K562 (cell line): ENCODE results near the gene YIPF4. TPM values are rescaled to one million over a fixed set of nuclear protein-coding genes. Genes with fewer than 3 reads are reported as not detected.

Experiments used
- GTF2A2 ChIP-seq: IDR thresholded peaks from 2 replicates; pipeline ENCODE4 v1.6.1; 2016; ENCODE audit warnings: mild to moderate bottlenecking, missing genetic modification characterization, missing compliant biosample characterization
- GTF3C2 ChIP-seq: IDR thresholded peaks from 3 replicates; pipeline ENCODE4 v1.6.1; 2011; ENCODE audit warnings: borderline replicate concordance, mild to moderate bottlenecking, moderate library complexity; ENCODE audit not compliant: insufficient read length; ENCODE audit errors: extremely low read depth
- HDAC6 ChIP-seq: IDR thresholded peaks from 2 replicates; pipeline ENCODE4 v1.6.1; 2012; ENCODE audit warnings: low read depth, mild to moderate bottlenecking, control low read depth, inconsistent platforms, low read length, moderate library complexity
- IRF2 ChIP-seq: sonication (generic); formaldehyde crosslinking; IDR thresholded peaks from 2 replicates; pipeline ENCODE4 v1.8.1; 2022; ENCODE audit warnings: mild to moderate bottlenecking, missing genetic modification reagents
- KAT2B ChIP-seq: IDR thresholded peaks from one replicate; pipeline ENCODE4 v1.6.1; 2012; ENCODE audit warnings: low read depth, mild to moderate bottlenecking, control low read depth, inconsistent platforms, low read length, moderate library complexity
- MGA ChIP-seq: fragments of 450-650 bp; IDR thresholded peaks from 2 replicates; pipeline ENCODE4 v1.6.1; 2016; ENCODE audit warnings: mild to moderate bottlenecking, moderate library complexity
- MIER1 ChIP-seq: fragments of 450-650 bp; IDR thresholded peaks from 2 replicates; pipeline ENCODE4 v1.6.1; 2016; ENCODE audit warnings: antibody characterized with exemption, mild to moderate bottlenecking, low read depth
- NCOA2 ChIP-seq, 2 experiments: fragments of 450-650 bp; IDR thresholded peaks; 2 replicates each; pipeline ENCODE4 v1.6.1; 2018; ENCODE audit warnings: mild to moderate bottlenecking in 2 of 2, moderate library complexity in 1 of 2; ENCODE audit not compliant: partially characterized antibody in 2 of 2
- RB1 ChIP-seq: fragments of 450-650 bp; IDR thresholded peaks from 2 replicates; pipeline ENCODE4 v1.6.1; 2017; ENCODE audit warnings: low read depth, mild to moderate bottlenecking
- SIX5 ChIP-seq, 2 experiments: IDR thresholded peaks; 2 replicates each; pipeline ENCODE4 v1.6.1; 2011; ENCODE audit warnings: low read length in 2 of 2, borderline replicate concordance in 1 of 2, low read depth in 1 of 2, mild to moderate bottlenecking in 1 of 2, moderate library complexity in 1 of 2; ENCODE audit not compliant: insufficient read depth in 1 of 2
- SMARCE1 ChIP-seq: fragments of 450-650 bp; IDR thresholded peaks from 2 replicates; pipeline ENCODE4 v1.7.1; 2016; ENCODE audit warnings: mild to moderate bottlenecking
- ZNF232 ChIP-seq: sonication (generic); formaldehyde crosslinking; IDR thresholded peaks from 2 replicates; pipeline ENCODE4 v1.8.0; 2022; ENCODE audit warnings: mild to moderate bottlenecking, missing genetic modification reagents
- ZNF695 ChIP-seq: fragments of 450-650 bp; formaldehyde crosslinking; IDR thresholded peaks from 2 replicates; pipeline ENCODE4 v1.4.0; 2020; ENCODE audit warnings: mild to moderate bottlenecking, moderate library complexity
- polyA plus RNA-seq, 8 experiments: library from polyadenylated mRNA; depleted of rRNA in 4 of 8; stranded (reverse) in 5 of 8; unstranded in 3 of 8; fragments of >200 nt; fragmentation: Nextera tagmentation in 2 of 8; fragmentation: Illumina TruSeq in 1 of 8; extraction: Ambion mirVana in 2 of 8; extraction: Trizol in 1 of 8; gene quantifications; 2 replicates each; pipeline versions ENCODE4 v1.2.1 to v1.2.3, GENCODE V29; 2011 to 2014; ENCODE audit warnings: inconsistent platforms in 1 of 8, missing spikeins in 1 of 8
- total RNA-seq, 7 experiments: library from RNA; depleted of rRNA in 6 of 7; stranded (reverse); fragments of >200 nt in 6 of 7; fragmentation: Illumina TruSeq in 2 of 7; extraction: Trizol in 2 of 7; gene quantifications; 2 replicates each; pipeline versions ENCODE4 v1.2.1 to v1.2.3, GENCODE V29; 2011 to 2021; ENCODE audit warnings: low replicate concordance in 1 of 7

Gene YIPF4
- total and polyA plus RNA-seq, 9 of the 15 experiments (the other 6 are each of a cell fraction or from before 2014, with no cell fraction given): 4.9 to 46.9 (median 17.5) TPM

DNA sequence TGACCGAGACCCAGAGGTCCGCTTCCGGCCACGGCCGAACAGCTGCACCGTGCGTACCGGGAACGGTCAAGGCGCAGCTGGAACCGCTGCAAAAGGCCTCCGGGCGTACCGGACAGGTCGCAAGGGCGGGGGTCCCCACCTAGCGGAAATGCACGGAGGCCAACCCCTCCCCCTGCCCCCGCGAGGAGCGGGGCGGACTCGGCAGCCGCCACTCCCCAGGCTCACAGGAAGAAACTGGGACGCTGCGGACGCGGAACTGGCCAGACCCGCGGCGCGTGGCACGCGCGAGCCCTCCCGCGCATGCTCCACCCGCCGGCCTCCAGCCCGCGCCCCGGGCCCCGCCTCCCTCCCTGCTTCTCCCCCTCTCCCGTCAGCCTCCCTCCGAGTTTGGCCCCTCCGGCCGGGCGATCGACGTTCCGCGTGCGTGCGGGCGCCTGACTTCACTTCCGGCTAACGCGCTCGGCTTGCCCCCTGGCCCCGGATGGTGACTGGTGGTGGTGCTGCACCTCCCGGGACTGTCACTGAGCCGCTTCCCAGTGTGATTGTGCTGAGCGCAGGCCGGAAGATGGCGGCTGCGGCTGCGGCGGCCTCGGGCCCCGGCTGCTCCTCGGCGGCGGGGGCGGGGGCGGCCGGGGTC, 79.1 kb downstream of the YIPF4 start, which contains the start of gene BIRC6 (continued):
- no peak for TF ChIP-seq KAT2B
- TF ChIP-seq HDAC6: 0 out of 2 replicates have a peak, but pooled peaks have one; percentile 58
- no peak for TF ChIP-seq IRF2
- no peak for TF ChIP-seq ZNF232 (CRISPR knock-in tag)
- TF ChIP-seq GTF2A2 (tag): no peak
- no peak for TF ChIP-seq NCOA2 (IDR thresholded peaks at IDR 0.05; ENCODE audit: partially characterized antibody in 2 of 2)
- TF ChIP-seq ZNF695 (CRISPR knock-in tag): no peak
- TF ChIP-seq SIX5 (IDR thresholded peaks at IDR 0.05; ENCODE audit: borderline replicate concordance in 1 of 2, insufficient read depth in 1 of 2, low read depth in 1 of 2, low read length in 2 of 2): no peak; a peak in 1 of 4 replicates
- peak; percentile 58; the same call in 1 of the 2 replicates for TF ChIP-seq RB1
- TF ChIP-seq GTF3C2: no peak
- TF ChIP-seq MIER1: no peak
- TF ChIP-seq MGA: 0 out of 2 replicates have a peak, but pooled peaks have one; percentile 30
- peak; percentile 41; the same call in 1 of the 2 replicates for TF ChIP-seq SMARCE1
